ENCODE measurements around the gene ADARB1.

DNA sequence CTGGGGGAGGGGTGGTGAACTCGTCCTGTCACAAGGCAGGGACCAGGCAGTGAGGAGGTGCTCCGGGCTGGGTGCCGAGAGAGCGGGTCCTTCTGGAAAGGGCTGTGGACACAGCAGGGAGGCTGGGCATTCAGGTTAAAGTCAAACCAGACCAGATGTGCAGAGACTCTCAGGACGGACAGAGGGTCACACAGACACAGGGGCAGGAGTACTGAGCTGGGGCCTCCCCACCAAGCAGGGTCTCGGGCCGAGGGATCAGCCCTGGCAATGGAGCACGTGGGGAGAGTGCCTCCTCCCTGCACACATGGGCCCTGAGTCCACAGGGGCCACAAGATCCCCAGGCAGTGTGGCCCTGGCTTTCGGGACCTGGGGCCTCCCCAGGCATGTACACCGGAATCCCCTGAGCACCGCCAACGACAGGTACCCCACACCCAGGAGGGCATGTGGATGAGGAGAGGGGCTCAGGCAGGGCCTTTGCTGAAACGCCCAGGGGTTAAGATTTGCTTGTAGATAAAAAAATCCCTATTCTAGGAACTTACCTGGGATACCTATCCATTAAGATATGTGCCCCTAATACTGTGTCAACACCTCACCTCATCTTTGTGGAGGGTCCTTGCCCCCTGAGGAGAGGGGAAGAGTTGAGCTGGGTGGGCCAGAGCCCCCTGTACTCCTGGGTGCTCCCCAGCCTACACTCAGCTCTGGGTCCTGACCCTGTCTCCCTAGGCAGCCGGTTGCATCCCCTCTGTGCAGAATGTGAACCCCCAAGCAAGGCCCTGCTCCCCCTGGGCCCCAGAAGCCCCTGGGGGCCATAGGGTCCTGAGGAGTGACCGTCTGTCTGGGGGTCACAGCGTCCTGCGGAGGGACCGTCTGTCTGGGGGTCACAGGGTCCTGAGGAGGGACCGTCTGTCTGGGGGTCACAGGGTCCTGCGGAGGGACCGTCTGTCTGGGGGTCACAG lies 46.9 kb upstream of the ADARB1 start:
- TF ChIP-seq, protein P1, sequence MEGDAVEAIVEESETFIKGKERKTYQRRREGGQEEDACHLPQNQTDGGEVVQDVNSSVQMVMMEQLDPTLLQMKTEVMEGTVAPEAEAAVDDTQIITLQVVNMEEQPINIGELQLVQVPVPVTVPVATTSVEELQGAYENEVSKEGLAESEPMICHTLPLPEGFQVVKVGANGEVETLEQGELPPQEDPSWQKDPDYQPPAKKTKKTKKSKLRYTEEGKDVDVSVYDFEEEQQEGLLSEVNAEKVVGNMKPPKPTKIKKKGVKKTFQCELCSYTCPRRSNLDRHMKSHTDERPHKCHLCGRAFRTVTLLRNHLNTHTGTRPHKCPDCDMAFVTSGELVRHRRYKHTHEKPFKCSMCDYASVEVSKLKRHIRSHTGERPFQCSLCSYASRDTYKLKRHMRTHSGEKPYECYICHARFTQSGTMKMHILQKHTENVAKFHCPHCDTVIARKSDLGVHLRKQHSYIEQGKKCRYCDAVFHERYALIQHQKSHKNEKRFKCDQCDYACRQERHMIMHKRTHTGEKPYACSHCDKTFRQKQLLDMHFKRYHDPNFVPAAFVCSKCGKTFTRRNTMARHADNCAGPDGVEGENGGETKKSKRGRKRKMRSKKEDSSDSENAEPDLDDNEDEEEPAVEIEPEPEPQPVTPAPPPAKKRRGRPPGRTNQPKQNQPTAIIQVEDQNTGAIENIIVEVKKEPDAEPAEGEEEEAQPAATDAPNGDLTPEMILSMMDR (IDR thresholded peaks at IDR 0.05): no peak
- no peak for TF ChIP-seq POLR2AphosphoS5 (IDR thresholded peaks at IDR 0.05)
- no peak for TF ChIP-seq POLR2A (IDR thresholded peaks at IDR 0.05)
- TF ChIP-seq EP300 (IDR thresholded peaks at IDR 0.05; ENCODE audit: low read depth): no peak

Measured in transverse colon (tissue), 4 donors.